H9 (cell line): ENCODE measurements around the gene TIAM1. TPM values are rescaled to one million over a fixed set of nuclear protein-coding genes. Genes with fewer than 3 reads are reported as not detected.

ENCODE experiments used
- DNase-seq: peaks from one replicate; pipeline ENCODE4 v3.0.0-alpha.2; 2017
- H2AFZ ChIP-seq: one replicate; pipeline ENCODE4 v1.6.1; 2013; ENCODE audit warnings: mild to moderate bottlenecking, low read length, control low read depth, moderate library complexity
- H2AK5ac ChIP-seq: 2 replicates; pipeline ENCODE4 v1.6.1; 2013; ENCODE audit warnings: low read length, control low read depth, mixed read lengths; ENCODE audit not compliant: insufficient read length
- H2BK120ac ChIP-seq: one replicate; pipeline ENCODE4 v1.6.1; 2013; ENCODE audit warnings: low read depth, mild to moderate bottlenecking, low read length, control low read depth, inconsistent platforms; ENCODE audit not compliant: poor library complexity, severe bottlenecking
- H2BK12ac ChIP-seq: 2 replicates; pipeline ENCODE4 v1.6.1; 2013; ENCODE audit warnings: low read length, control low read depth, mixed read lengths, low read depth; ENCODE audit not compliant: insufficient read length
- H2BK15ac ChIP-seq: 2 replicates; pipeline ENCODE4 v1.6.1; 2013; ENCODE audit warnings: low read depth, low read length, control low read depth
- H2BK20ac ChIP-seq: one replicate; pipeline ENCODE4 v1.6.1; 2013; ENCODE audit warnings: low read depth, mild to moderate bottlenecking, low read length, control low read depth, inconsistent platforms; ENCODE audit not compliant: poor library complexity, severe bottlenecking
- H2BK5ac ChIP-seq: 2 replicates; pipeline ENCODE4 v1.6.1; 2013; ENCODE audit warnings: low read length, control low read depth, mixed read lengths; ENCODE audit not compliant: insufficient read length
- H3K14ac ChIP-seq: 2 replicates; pipeline ENCODE4 v1.6.1; 2013; ENCODE audit warnings: low read length, control low read depth; ENCODE audit not compliant: insufficient read depth
- H3K18ac ChIP-seq: 2 replicates; pipeline ENCODE4 v1.6.1; 2013; ENCODE audit warnings: low read depth, mild to moderate bottlenecking, mixed read lengths, low read length, control low read depth; ENCODE audit not compliant: insufficient read length
- H3K23ac ChIP-seq: 2 replicates; pipeline ENCODE4 v1.6.1; 2013; ENCODE audit warnings: low read length, control low read depth, mixed read lengths, low read depth; ENCODE audit not compliant: insufficient read length
- H3K23me2 ChIP-seq: 2 replicates; pipeline ENCODE4 v1.6.1; 2013; ENCODE audit warnings: low read depth, mild to moderate bottlenecking, mixed read lengths, low read length, control low read depth; ENCODE audit not compliant: insufficient read length, poor library complexity, severe bottlenecking
- H3K27ac ChIP-seq: 2 replicates; pipeline ENCODE4 v1.5.1; 2013; ENCODE audit warnings: low read length, control low read depth, mixed read lengths, low read depth; ENCODE audit not compliant: insufficient read length
- H3K27me3 ChIP-seq: 2 replicates; pipeline ENCODE4 v1.6.1; 2013; ENCODE audit warnings: low read length, control low read depth, inconsistent platforms; ENCODE audit not compliant: insufficient read depth
- H3K4ac ChIP-seq: 2 replicates; pipeline ENCODE4 v1.6.1; 2013; ENCODE audit warnings: low read depth, mild to moderate bottlenecking, control low read depth, inconsistent platforms, low read length, moderate library complexity
- H3K4me1 ChIP-seq: 2 replicates; pipeline ENCODE4 v1.6.1; 2013; ENCODE audit warnings: low read length, control low read depth, inconsistent platforms; ENCODE audit not compliant: insufficient read depth
- H3K4me2 ChIP-seq: 2 replicates; pipeline ENCODE4 v1.6.1; 2013; ENCODE audit warnings: low read length, control low read depth, mixed read lengths; ENCODE audit not compliant: insufficient read length, insufficient read depth
- H3K56ac ChIP-seq: 2 replicates; pipeline ENCODE4 v1.6.1; 2013; ENCODE audit warnings: low read depth, mild to moderate bottlenecking, mixed read lengths, low read length, control low read depth; ENCODE audit not compliant: insufficient read length
- H3K79me1 ChIP-seq: 2 replicates; pipeline ENCODE4 v1.6.1; 2013; ENCODE audit warnings: low read depth, mild to moderate bottlenecking, moderate library complexity, low read length, control low read depth, inconsistent platforms; ENCODE audit not compliant: insufficient read depth, poor library complexity, severe bottlenecking
- H3K79me2 ChIP-seq: 2 replicates; pipeline ENCODE4 v1.6.1; 2013; ENCODE audit warnings: low read length, control low read depth, inconsistent platforms; ENCODE audit not compliant: insufficient read depth
- H3K9ac ChIP-seq: 2 replicates; pipeline ENCODE4 v1.6.1; 2013; ENCODE audit warnings: low read length, control low read depth, mixed read lengths; ENCODE audit not compliant: insufficient read length; ENCODE audit errors: extremely low read depth
- H3K9me3 ChIP-seq: one replicate; pipeline ENCODE4 v1.6.1; 2013; ENCODE audit warnings: low read depth, low read length, inconsistent platforms; ENCODE audit not compliant: control insufficient read depth
- H3T11ph ChIP-seq: one replicate; pipeline ENCODE4 v1.6.1; 2013; ENCODE audit warnings: mild to moderate bottlenecking, low read length, control low read depth, inconsistent platforms
- H4K20me1 ChIP-seq: one replicate; pipeline ENCODE4 v1.6.1; 2013; ENCODE audit not compliant: control insufficient read depth, insufficient read length, insufficient read depth
- H4K5ac ChIP-seq: 2 replicates; pipeline ENCODE4 v1.6.1; 2013; ENCODE audit warnings: low read depth, mild to moderate bottlenecking, mixed read lengths, low read length, control low read depth; ENCODE audit not compliant: insufficient read length
- H4K8ac ChIP-seq: replicated peaks from 2 replicates; pipeline ENCODE4 v1.6.1; 2013; ENCODE audit warnings: low read length, control low read depth, mixed read lengths, low read depth; ENCODE audit not compliant: insufficient read length
- H4K91ac ChIP-seq: 2 replicates; pipeline ENCODE4 v1.6.1; 2013; ENCODE audit warnings: low read depth, mild to moderate bottlenecking, moderate library complexity, mixed read lengths, low read length, control low read depth; ENCODE audit not compliant: insufficient read length
- H3K27ac Mint-ChIP-seq, 3 experiments: 2 replicates in 2 of 3; 3 replicates in 1 of 3; pipeline ENCODE4 v1.8.0; 2020 to 2021; ENCODE audit warnings: mixed read lengths in 3 of 3, mild to moderate bottlenecking in 1 of 3, moderate library complexity in 1 of 3
- H3K27me3 Mint-ChIP-seq: 2 replicates; pipeline ENCODE4 v1.8.0; 2021; ENCODE audit warnings: low read depth, mild to moderate bottlenecking, moderate library complexity, mixed read lengths
- H3K36me3 Mint-ChIP-seq, 3 experiments: 2 replicates in 2 of 3; 3 replicates in 1 of 3; pipeline ENCODE4 v1.8.0; 2020 to 2021; ENCODE audit warnings: low read depth in 3 of 3, mixed read lengths in 3 of 3; ENCODE audit not compliant: insufficient read depth in 1 of 3
- H3K4me1 Mint-ChIP-seq, 2 experiments: 2 replicates each; pipeline ENCODE4 v1.8.0; 2020; ENCODE audit warnings: mixed read lengths in 2 of 2
- H3K4me3 Mint-ChIP-seq, 2 experiments: 2 replicates in 1 of 2; 3 replicates in 1 of 2; pipeline ENCODE4 v1.8.0; 2020 to 2021; ENCODE audit warnings: mild to moderate bottlenecking in 2 of 2, mixed read lengths in 2 of 2, moderate library complexity in 1 of 2
- H3K9me3 Mint-ChIP-seq, 2 experiments: 2 replicates in 1 of 2; 3 replicates in 1 of 2; pipeline ENCODE4 v1.8.0; 2020; ENCODE audit warnings: mild to moderate bottlenecking in 2 of 2, mixed read lengths in 2 of 2, moderate library complexity in 1 of 2
- WGBS: extraction: QIAGEN DNeasy Blood & Tissue Kit; methylation state at CpG from one replicate; pipeline ENCODE4 v1.1.7; 2013; ENCODE audit warnings: missing lambda C conversion rate, low lambda C conversion rate, mixed read lengths; ENCODE audit not compliant: insufficient read length; ENCODE audit errors: extremely low coverage; 5-methylcytosine and 5-hydroxymethylcytosine counted together
- total RNA-seq: library from RNA; stranded (reverse); gene quantifications from 2 replicates; pipeline ENCODE4 v1.2.1, GENCODE V29; 2021
- TF ChIP-seq, protein P1 (sequence below): fragments of 200-600 bp; sonication (generic); conservative IDR thresholded peaks from 3 replicates; pipeline ENCODE4 v1.8.0; 2021; ENCODE audit warnings: antibody characterized with exemption, mild to moderate bottlenecking

Gene TIAM1
- total RNA-seq, 1 experiment from 2014 or later: 23.1 TPM

DNA sequence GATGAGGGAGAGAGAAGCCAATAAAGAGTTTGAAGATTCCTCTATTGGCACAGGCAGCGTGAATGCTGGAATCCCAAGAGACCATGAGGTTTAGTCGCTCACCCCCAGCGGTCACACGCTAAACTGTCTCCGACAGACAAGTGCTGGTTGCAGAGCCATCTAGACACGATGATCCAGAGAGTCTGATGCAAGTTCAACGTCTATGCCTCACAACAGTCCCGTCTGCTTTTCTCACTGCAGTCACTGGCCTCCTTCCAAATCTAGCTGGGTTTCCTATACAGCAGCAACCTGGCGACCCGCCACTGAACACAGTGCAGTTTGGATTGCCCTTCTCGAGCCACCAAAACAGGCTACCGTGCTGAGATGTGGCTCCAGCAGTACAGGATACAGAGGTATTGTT, 207.2 kb downstream of the TIAM1 start:
- H3K79me2 ChIP-seq: no peaks in the 10 kb centered on the region
- Mint-ChIP-seq H3K36me3 (peaks cover 15 to 22% (median 17%) of the 10 kb centered on the region in 3 experiments; a peak in 6 of 7 replicates), H3K4me1 (peaks cover 6 to 12% of the 10 kb centered on the region in 2 experiments), H3K4me3 (no peak overlapping the region), H3K27ac (peak overlapping the region in 1 of 3 experiments; percentile 35; a peak in 1 of 7 replicates), H3K9me3 (no peaks in the 10 kb centered on the region), H3K27me3 (no peaks in the 10 kb centered on the region)
- H3K4me2 ChIP-seq: no peak overlapping the region
- H3K23ac ChIP-seq: no peak overlapping the region
- H2BK15ac ChIP-seq: no peak overlapping the region
- H2BK20ac ChIP-seq: no peak overlapping the region
- H3K9ac ChIP-seq: no peak overlapping the region
- no peaks in the 10 kb centered on the region; the same call in 1 of the 2 replicates for H3K4me1 ChIP-seq
- H4K20me1 ChIP-seq: no peaks in the 10 kb centered on the region
- H3K56ac ChIP-seq: no peak overlapping the region
- no peaks in the 10 kb centered on the region for H3K79me1 ChIP-seq
- H3T11ph ChIP-seq: no peak overlapping the region
- H2AK5ac ChIP-seq: no peak overlapping the region
- no peak overlapping the region for H4K91ac ChIP-seq
- no peaks in the 10 kb centered on the region for H3K27me3 ChIP-seq
- TF ChIP-seq, protein P1, sequence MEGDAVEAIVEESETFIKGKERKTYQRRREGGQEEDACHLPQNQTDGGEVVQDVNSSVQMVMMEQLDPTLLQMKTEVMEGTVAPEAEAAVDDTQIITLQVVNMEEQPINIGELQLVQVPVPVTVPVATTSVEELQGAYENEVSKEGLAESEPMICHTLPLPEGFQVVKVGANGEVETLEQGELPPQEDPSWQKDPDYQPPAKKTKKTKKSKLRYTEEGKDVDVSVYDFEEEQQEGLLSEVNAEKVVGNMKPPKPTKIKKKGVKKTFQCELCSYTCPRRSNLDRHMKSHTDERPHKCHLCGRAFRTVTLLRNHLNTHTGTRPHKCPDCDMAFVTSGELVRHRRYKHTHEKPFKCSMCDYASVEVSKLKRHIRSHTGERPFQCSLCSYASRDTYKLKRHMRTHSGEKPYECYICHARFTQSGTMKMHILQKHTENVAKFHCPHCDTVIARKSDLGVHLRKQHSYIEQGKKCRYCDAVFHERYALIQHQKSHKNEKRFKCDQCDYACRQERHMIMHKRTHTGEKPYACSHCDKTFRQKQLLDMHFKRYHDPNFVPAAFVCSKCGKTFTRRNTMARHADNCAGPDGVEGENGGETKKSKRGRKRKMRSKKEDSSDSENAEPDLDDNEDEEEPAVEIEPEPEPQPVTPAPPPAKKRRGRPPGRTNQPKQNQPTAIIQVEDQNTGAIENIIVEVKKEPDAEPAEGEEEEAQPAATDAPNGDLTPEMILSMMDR: no peak
- WGBS: no CpG with 5 or more reads among the region's 12 CpGs
- H3K27ac ChIP-seq: no peak overlapping the region
- DNase-seq: no peak
- no peak overlapping the region for H2BK12ac ChIP-seq
- no peak overlapping the region for H2BK5ac ChIP-seq
- no peaks in the 10 kb centered on the region for H3K9me3 ChIP-seq
- H2BK120ac ChIP-seq: no peak overlapping the region
- no peak overlapping the region for H2AFZ ChIP-seq
- H3K4ac ChIP-seq: no peak overlapping the region
- H4K5ac ChIP-seq: no peak overlapping the region
- H4K8ac ChIP-seq: no peak overlapping the region
- H3K23me2 ChIP-seq: no peaks in the 10 kb centered on the region
- H3K18ac ChIP-seq: no peak overlapping the region
- no peak overlapping the region for H3K14ac ChIP-seq
